Activated CD4-positive, alpha-beta memory T cell treated with anti-CD3 and anti-CD28 coated beads, Interleukin-2, amount 10 ng/mL, durations not matched to agents 7 days and 5 days (primary cell): ENCODE results near the gene SLC38A11. TPM values are rescaled to one million over a fixed set of nuclear protein-coding genes. Genes with fewer than 3 reads are reported as not detected.

Experiments used
- CTCF ChIA-PET: fragments of 350-600 bp; sonication (Branson Sonifier 250); formaldehyde crosslinking; loops from one replicate; lab custom pipeline; 2021; ENCODE audit warnings: antibody characterized with exemption, inconsistent platforms; lab: Charles Lee
- POLR2A ChIA-PET: fragments of 350-600 bp; sonication (Branson Sonifier 250); formaldehyde crosslinking; loops from one replicate; lab custom pipeline; 2021; ENCODE audit warnings: antibody characterized with exemption; lab: Charles Lee
- DNase-seq: peaks from one replicate; pipeline ENCODE4 v3.0.0-alpha.2; 2020
- H3K27ac Mint-ChIP-seq: one replicate; pipeline ENCODE4 v1.8.0; 2021; ENCODE audit warnings: mild to moderate bottlenecking, mixed read lengths
- H3K27me3 Mint-ChIP-seq: one replicate; pipeline ENCODE4 v1.8.0; 2021; ENCODE audit warnings: mixed read lengths
- H3K36me3 Mint-ChIP-seq: one replicate; pipeline ENCODE4 v1.8.0; 2021; ENCODE audit warnings: low read depth, mixed read lengths
- H3K4me1 Mint-ChIP-seq: one replicate; pipeline ENCODE4 v1.8.0; 2021; ENCODE audit warnings: mixed read lengths
- H3K4me3 Mint-ChIP-seq: one replicate; pipeline ENCODE4 v1.8.0; 2021; ENCODE audit warnings: mild to moderate bottlenecking, mixed read lengths
- H3K9me3 Mint-ChIP-seq: one replicate; pipeline ENCODE4 v1.8.0; 2021; ENCODE audit warnings: mixed read lengths
- total RNA-seq, 2 experiments: library from RNA; stranded (reverse); gene quantifications; one replicate each; pipeline ENCODE4 v1.2.3, GENCODE V29; 2021

SLC38A11 gene
- total RNA-seq, 2 experiments from 2014 or later = not detected

GRCh38 chr2:164922134-164922533, 33.2 kb downstream of the SLC38A11 start:
- H3K27me3 Mint-ChIP-seq = no peaks in the 10 kb centered on the region
- no peak overlapping the region for H3K4me3 Mint-ChIP-seq
- H3K36me3 Mint-ChIP-seq = no peaks in the 10 kb centered on the region
- H3K9me3 Mint-ChIP-seq = no peaks in the 10 kb centered on the region
- ChIA-PET CTCF (interaction anchor here (1.3 kb wide), 1 partner anchor 80 kb away, joined by 3 read pairs; the partner anchor contains the start of gene COBLL1), POLR2A (no interaction called here)
- DNase-seq = no peak
- H3K27ac Mint-ChIP-seq = no peak overlapping the region
- peaks cover 4% of the 10 kb centered on the region for H3K4me1 Mint-ChIP-seq

- no peaks in the 10 kb centered on the region for H3K9me3 Mint-ChIP-seq
- no peaks in the 10 kb centered on the region for H3K36me3 Mint-ChIP-seq
- peaks cover under 1% of the 10 kb centered on the region for H3K27me3 Mint-ChIP-seq
- H3K27ac Mint-ChIP-seq = no peak overlapping the region
- no peak overlapping the region for H3K4me3 Mint-ChIP-seq
- no peak for DNase-seq
- H3K4me1 Mint-ChIP-seq = peaks cover 4% of the 10 kb centered on the region
- ChIA-PET POLR2A (no interaction called here), CTCF (no interaction called here)
Measured at GRCh38 chr2:164920430-164920829, 34.9 kb downstream of the SLC38A11 start.

GRCh38 chr2:164917296-164917903, 37.9 kb downstream of the SLC38A11 start:
- Mint-ChIP-seq H3K27me3 (peaks cover 3% of the 10 kb centered on the region), H3K36me3 (no peaks in the 10 kb centered on the region), H3K27ac (no peak overlapping the region), H3K4me3 (no peak overlapping the region), H3K9me3 (no peaks in the 10 kb centered on the region), H3K4me1 (peaks cover 4% of the 10 kb centered on the region)
- POLR2A ChIA-PET = no interaction called here
- CTCF ChIA-PET = no interaction called here
- DNase-seq = no peak

- Mint-ChIP-seq H3K36me3 (no peaks in the 10 kb centered on the region), H3K4me3 (no peak overlapping the region), H3K27ac (no peak overlapping the region), H3K9me3 (no peaks in the 10 kb centered on the region), H3K27me3 (peaks cover 3% of the 10 kb centered on the region), H3K4me1 (peaks cover 4% of the 10 kb centered on the region)
- ChIA-PET CTCF (no interaction called here), POLR2A (no interaction called here)
- DNase-seq = no peak
Measured at GRCh38 chr2:164915566-164915965, 39.8 kb downstream of the SLC38A11 start.

GRCh38 chr2:164913640-164914350, 41.5 kb downstream of the SLC38A11 start:
- no peaks in the 10 kb centered on the region for H3K9me3 Mint-ChIP-seq
- no peak for DNase-seq
- H3K27ac Mint-ChIP-seq = no peak overlapping the region
- H3K27me3 Mint-ChIP-seq = peaks cover 3% of the 10 kb centered on the region
- H3K4me1 Mint-ChIP-seq = peaks cover 14% of the 10 kb centered on the region
- CTCF ChIA-PET = no interaction called here
- POLR2A ChIA-PET = no interaction called here
- H3K36me3 Mint-ChIP-seq = no peaks in the 10 kb centered on the region
- H3K4me3 Mint-ChIP-seq = no peak overlapping the region

- no peak for DNase-seq
- peaks cover 3% of the 10 kb centered on the region for H3K27me3 Mint-ChIP-seq
- H3K9me3 Mint-ChIP-seq = no peaks in the 10 kb centered on the region
- no peak overlapping the region for H3K4me3 Mint-ChIP-seq
- peaks cover 14% of the 10 kb centered on the region for H3K4me1 Mint-ChIP-seq
- CTCF ChIA-PET = no interaction called here
- POLR2A ChIA-PET = no interaction called here
- H3K36me3 Mint-ChIP-seq = no peaks in the 10 kb centered on the region
- no peak overlapping the region for H3K27ac Mint-ChIP-seq
Measured at GRCh38 chr2:164913011-164913410, 42.3 kb downstream of the SLC38A11 start.

GRCh38 chr2:164911832-164912231, 43.5 kb downstream of the SLC38A11 start:
- peaks cover 14% of the 10 kb centered on the region for H3K4me1 Mint-ChIP-seq
- no peaks in the 10 kb centered on the region for H3K36me3 Mint-ChIP-seq
- no peak for DNase-seq
- no peak overlapping the region for H3K27ac Mint-ChIP-seq
- peaks cover 3% of the 10 kb centered on the region for H3K27me3 Mint-ChIP-seq
- ChIA-PET POLR2A (no interaction called here), CTCF (no interaction called here)
- H3K4me3 Mint-ChIP-seq = no peak overlapping the region
- H3K9me3 Mint-ChIP-seq = no peaks in the 10 kb centered on the region

GRCh38 chr2:164910101-164910899, 45.0 kb downstream of the SLC38A11 start:
- ChIA-PET POLR2A (no interaction called here), CTCF (interaction anchor here (0.5 to 1.0 kb wide), 2 partner anchors 68 to 148 kb away, joined by 3 read pairs; no protein-coding TSS in a partner anchor)
- H3K4me1 Mint-ChIP-seq = peaks cover 14% of the 10 kb centered on the region
- H3K9me3 Mint-ChIP-seq = no peaks in the 10 kb centered on the region
- H3K27ac Mint-ChIP-seq = no peak overlapping the region
- no peaks in the 10 kb centered on the region for H3K36me3 Mint-ChIP-seq
- peaks cover 2% of the 10 kb centered on the region for H3K27me3 Mint-ChIP-seq
- peak; percentile 38 for DNase-seq
- no peak overlapping the region for H3K4me3 Mint-ChIP-seq

GRCh38 chr2:164906947-164907346, 48.4 kb downstream of the SLC38A11 start:
- Mint-ChIP-seq H3K27ac (no peak overlapping the region), H3K36me3 (no peaks in the 10 kb centered on the region), H3K9me3 (no peaks in the 10 kb centered on the region), H3K4me1 (peaks cover 14% of the 10 kb centered on the region), H3K4me3 (no peak overlapping the region), H3K27me3 (peaks cover 3% of the 10 kb centered on the region)
- no peak for DNase-seq
- POLR2A ChIA-PET = no interaction called here
- CTCF ChIA-PET = no interaction called here

- H3K9me3 Mint-ChIP-seq = peaks cover 2% of the 10 kb centered on the region
- H3K36me3 Mint-ChIP-seq = no peaks in the 10 kb centered on the region
Measured at GRCh38 chr2:164905307-164905706, 50.0 kb downstream of the SLC38A11 start.

GRCh38 chr2:164903951-164904350, 51.4 kb downstream of the SLC38A11 start:
- no peak overlapping the region for H3K4me3 Mint-ChIP-seq
- DNase-seq = no peak
- CTCF ChIA-PET = no interaction called here
- peaks cover 6% of the 10 kb centered on the region for H3K27me3 Mint-ChIP-seq
- H3K27ac Mint-ChIP-seq = no peak overlapping the region
- peaks cover 5% of the 10 kb centered on the region for H3K9me3 Mint-ChIP-seq
- POLR2A ChIA-PET = no interaction called here
- no peaks in the 10 kb centered on the region for H3K36me3 Mint-ChIP-seq
- no peaks in the 10 kb centered on the region for H3K4me1 Mint-ChIP-seq

More at GRCh38 chr2:164905307-164905706, 50.0 kb downstream of the SLC38A11 start:
- peaks cover 10% of the 10 kb centered on the region for H3K4me1 Mint-ChIP-seq
- ChIA-PET CTCF (no interaction called here), POLR2A (no interaction called here)
- H3K27ac Mint-ChIP-seq = no peak overlapping the region
- H3K4me3 Mint-ChIP-seq = no peak overlapping the region
- H3K27me3 Mint-ChIP-seq = peaks cover 6% of the 10 kb centered on the region
- no peak for DNase-seq

- H3K4me1 Mint-ChIP-seq = no peaks in the 10 kb centered on the region
- no peak overlapping the region for H3K4me3 Mint-ChIP-seq
- no peak for DNase-seq
- POLR2A ChIA-PET = no interaction called here
- CTCF ChIA-PET = no interaction called here
- H3K27ac Mint-ChIP-seq = no peak overlapping the region
- no peaks in the 10 kb centered on the region for H3K36me3 Mint-ChIP-seq
- H3K27me3 Mint-ChIP-seq = peaks cover 6% of the 10 kb centered on the region
- H3K9me3 Mint-ChIP-seq = peaks cover 5% of the 10 kb centered on the region
Measured at GRCh38 chr2:164903204-164903603, 52.1 kb downstream of the SLC38A11 start.

- H3K4me3 Mint-ChIP-seq = no peak overlapping the region
- peaks cover 13% of the 10 kb centered on the region for H3K4me1 Mint-ChIP-seq
- H3K27ac Mint-ChIP-seq = no peak overlapping the region
- H3K27me3 Mint-ChIP-seq = peaks cover 6% of the 10 kb centered on the region
- peaks cover 5% of the 10 kb centered on the region for H3K9me3 Mint-ChIP-seq
- no peak for DNase-seq
- H3K36me3 Mint-ChIP-seq = no peaks in the 10 kb centered on the region
- POLR2A ChIA-PET = no interaction called here
- CTCF ChIA-PET = no interaction called here
Measured at GRCh38 chr2:164899121-164899520, 56.2 kb downstream of the SLC38A11 start.
